Astrocyte of the cerebellum (primary cell): ENCODE results near the gene DNAAF2.

Experiments
- DNase-seq: peaks from one replicate; pipeline ENCODE4 v3.0.0-alpha.2; 2011; ENCODE audit warnings: low read depth
- H3K4me3 ChIP-seq: 2 replicates; pipeline ENCODE4 v1.5.1; 2011; ENCODE audit warnings: mild to moderate bottlenecking, low read depth, low read length, moderate library complexity
- CTCF ChIP-seq: IDR thresholded peaks from 2 replicates; pipeline ENCODE4 v1.5.1; 2012; ENCODE audit warnings: low read length, low read depth, moderate library complexity, mild to moderate bottlenecking; ENCODE audit errors: missing control alignments
- in situ Hi-C: cut with HindIII; loops from 2 replicates; pipeline ENCODE4 v1.10.0; 2017; ENCODE audit warnings: low sequenced_read_pairs

The DNAAF2 gene

DNA sequence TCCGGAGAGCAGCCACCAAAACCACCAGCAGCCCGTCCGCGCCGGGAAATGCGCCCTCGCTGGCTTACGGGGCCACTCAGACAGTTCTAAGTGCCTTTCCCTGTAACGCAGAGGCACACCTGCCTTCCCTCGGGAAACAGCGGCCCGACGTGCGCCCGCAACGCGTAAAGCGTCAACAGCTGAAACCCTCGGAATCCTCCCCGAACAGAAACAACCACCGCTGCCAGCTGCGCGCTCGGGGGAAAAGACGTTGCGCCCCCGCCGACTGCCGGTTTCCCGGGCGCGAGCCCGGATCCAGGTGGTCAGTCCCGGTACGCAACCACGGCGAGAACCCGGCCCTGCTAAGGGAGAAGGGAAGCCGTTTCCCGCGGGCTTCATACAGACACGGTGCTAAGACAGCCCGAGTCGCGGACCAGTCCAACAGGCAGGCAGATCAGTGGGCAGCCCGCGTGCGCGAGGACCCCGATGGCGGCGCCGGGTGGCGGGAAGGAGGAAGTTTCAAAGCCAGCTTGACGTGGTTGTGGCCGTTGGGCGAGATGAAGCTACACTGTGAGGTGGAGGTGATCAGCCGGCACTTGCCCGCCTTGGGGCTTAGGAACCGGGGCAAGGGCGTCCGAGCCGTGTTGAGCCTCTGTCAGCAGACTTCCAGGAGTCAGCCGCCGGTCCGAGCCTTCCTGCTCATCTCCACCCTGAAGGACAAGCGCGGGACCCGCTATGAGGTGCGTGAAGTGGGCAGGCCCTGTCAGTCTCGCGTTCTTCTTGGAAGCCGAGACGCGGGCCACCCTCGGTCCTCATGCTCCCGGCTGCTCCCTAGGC, 36.4 kb downstream of the DNAAF2 start, which contains the start of gene LRR1:
Gene LRR1 (plus strand): TSS at position 456 of the 816 bp plus-strand sequence. CDS start 81 bp downstream, at position 537.
- DNase-seq: peak; percentile 49
- TF ChIP-seq CTCF: peak; percentile 0
- in situ Hi-C loops: no loop called here
- H3K4me3 ChIP-seq: peak within 1 kb of the TSS; percentile 94

GRCh38 chr14:49598189-49598484, 36.9 kb downstream of the DNAAF2 start:
- in situ Hi-C loops: no loop called here
- no peak for DNase-seq
- peak overlapping the region; percentile 94 for H3K4me3 ChIP-seq
- no peak for TF ChIP-seq CTCF

DNA sequence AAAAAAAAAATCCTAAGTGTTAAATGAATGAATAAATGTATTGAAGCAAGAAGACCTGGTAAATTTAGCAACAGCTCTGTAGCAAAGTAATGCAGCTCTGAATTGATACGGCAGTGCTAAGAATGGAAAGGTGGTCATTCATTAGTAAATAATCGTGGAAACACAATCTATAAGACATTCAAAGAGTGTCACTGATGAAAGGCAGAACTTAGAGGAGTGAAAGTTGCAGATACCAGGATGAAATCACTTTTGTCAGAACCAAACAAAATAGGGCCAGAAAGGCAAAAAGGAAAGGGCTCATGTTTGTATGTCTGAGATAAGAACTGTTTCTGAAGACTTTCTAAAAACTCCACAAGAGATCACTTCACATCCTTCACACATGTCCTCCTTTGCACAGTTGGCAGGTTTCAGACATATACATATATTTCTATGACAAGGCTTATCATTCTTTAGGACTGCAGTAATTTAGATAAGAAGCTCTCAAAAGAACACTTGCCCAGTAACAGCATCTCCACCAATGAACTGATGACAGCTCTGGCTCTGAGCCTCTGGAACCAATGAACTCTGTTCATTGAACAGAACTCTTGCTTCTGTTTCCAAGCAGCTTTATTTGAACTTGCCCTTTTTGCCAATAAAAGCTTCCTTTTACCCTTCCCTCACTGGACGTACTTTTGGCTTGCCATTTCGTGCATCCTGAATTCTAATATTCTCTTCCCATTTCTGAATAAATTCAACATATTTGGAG, 40.5 kb downstream of the DNAAF2 start:
- in situ Hi-C loops: no loop called here
- no peak overlapping the region for H3K4me3 ChIP-seq
- TF ChIP-seq CTCF: no peak
- DNase-seq: no peak

DNA sequence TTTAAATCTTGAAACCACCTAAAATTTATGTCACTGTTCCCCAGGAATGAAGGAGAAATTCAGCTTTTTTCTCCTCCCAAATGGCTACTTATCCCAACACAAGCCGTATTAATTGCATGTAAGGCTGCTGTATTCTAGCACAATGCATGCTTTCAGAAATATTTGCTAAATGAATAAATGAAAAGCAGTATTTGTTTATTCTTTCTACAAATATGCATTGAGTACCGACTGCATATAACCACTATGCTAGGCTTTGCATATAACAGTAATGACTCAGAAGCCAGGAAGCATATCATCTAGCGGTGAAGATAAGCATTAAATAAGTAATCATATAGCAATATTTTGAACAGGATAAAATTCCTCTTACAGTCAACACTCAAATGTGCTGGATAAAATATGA, 42.0 kb downstream of the DNAAF2 start:
- H3K4me3 ChIP-seq: no peak overlapping the region
- DNase-seq: no peak
- no peak for TF ChIP-seq CTCF
- in situ Hi-C loops: no loop called here

- H3K4me3 ChIP-seq: no peak overlapping the region
- in situ Hi-C loops: no loop called here
- no peak for DNase-seq
- TF ChIP-seq CTCF: no peak
Measured at GRCh38 chr14:49589387-49589786, 45.7 kb downstream of the DNAAF2 start.

DNA sequence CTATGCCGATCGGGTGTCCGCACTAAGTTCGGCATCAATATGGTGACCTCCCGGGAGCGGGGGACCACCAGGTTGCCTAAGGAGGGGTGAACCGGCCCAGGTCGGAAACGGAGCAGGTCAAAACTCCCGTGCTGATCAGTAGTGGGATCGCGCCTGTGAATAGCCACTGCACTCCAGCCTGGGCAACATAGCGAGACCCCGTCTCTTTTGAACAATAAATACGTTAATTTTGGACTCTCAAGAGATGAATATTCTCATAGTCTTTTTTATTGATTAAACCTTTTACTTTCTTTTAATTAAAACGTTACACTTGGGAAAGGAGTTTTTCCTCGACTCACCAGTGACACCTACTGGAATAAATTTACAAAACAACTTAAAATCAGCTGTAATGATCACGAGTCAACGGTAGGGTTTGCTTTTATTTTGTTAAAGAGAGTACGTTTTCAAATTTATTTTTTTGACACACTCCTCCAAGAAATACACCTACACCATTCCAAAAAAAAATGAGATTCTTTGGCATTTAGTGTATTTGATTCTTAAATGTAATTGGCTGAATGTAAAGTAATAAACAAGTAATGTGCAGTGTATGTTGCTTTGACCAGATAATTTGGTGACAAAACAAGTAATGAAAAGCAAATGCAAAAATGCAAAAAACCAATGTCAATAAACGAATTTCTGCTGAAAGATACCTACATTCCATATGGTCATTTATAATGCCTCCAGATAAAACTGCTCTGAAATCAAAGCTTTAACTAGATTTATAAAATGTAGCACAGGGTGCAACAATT, 48.2 kb downstream of the DNAAF2 start:
- TF ChIP-seq CTCF: peak; percentile 58
- in situ Hi-C loops: no loop called here
- peak overlapping the region; percentile 91 for H3K4me3 ChIP-seq
- peak; percentile 76 for DNase-seq
